ENCODE measurements around the gene SUN2. TPM values are rescaled to one million over a fixed set of nuclear protein-coding genes. Genes with fewer than 3 reads are reported as not detected.

The SUN2 gene
- total RNA-seq, 1 donor from 2014 or later, result 16.2 TPM

- Mint-ChIP-seq H3K9me3 (no peaks in the 10 kb centered on the region), H3K4me1 (peaks cover 17% of the 10 kb centered on the region), H3K27me3 (ENCODE audit: insufficient read depth, low read depth) (peaks cover 5% of the 10 kb centered on the region), H3K27ac (no peak overlapping the region), H3K36me3 (peaks cover 11% of the 10 kb centered on the region), H3K4me3 (peak overlapping the region; percentile 72)
- Histone ChIP-seq H3K4me1 (peaks cover 20% of the 10 kb centered on the region), H3K27ac (no peak overlapping the region), H3K9me3 (ENCODE audit: low read depth) (no peaks in the 10 kb centered on the region), H3K27me3 (peaks cover 7% of the 10 kb centered on the region), H3K4me3 (no peak overlapping the region), H4K20me1 (ENCODE audit: low read depth) (peaks cover 12% of the 10 kb centered on the region), H3K36me3 (no peaks in the 10 kb centered on the region), H3K79me2 (ENCODE audit: low read depth) (no peaks in the 10 kb centered on the region), H3F3A (ENCODE audit: low read depth) (peaks cover 29% of the 10 kb centered on the region), H3K4me2 (no peak overlapping the region), H3K9ac (no peak overlapping the region), H2AFZ (replicated peaks) (no peak overlapping the region)
- DNase-seq (ENCODE audit: low spot score), result no peak
- TF ChIP-seq EZH2 (IDR thresholded peaks at IDR 0.05), result no peak
- TF ChIP-seq EZH2phosphoT487 (IDR thresholded peaks at IDR 0.05), result no peak
- no peak for TF ChIP-seq CTCF (IDR thresholded peaks at IDR 0.05)
Observed at GRCh38 chr22:38751422-38752346, 4.1 kb downstream of the SUN2 start.

- Mint-ChIP-seq H3K36me3 (peaks cover 11% of the 10 kb centered on the region), H3K4me1 (peaks cover 13% of the 10 kb centered on the region), H3K4me3 (no peak overlapping the region), H3K27ac (no peak overlapping the region), H3K9me3 (no peaks in the 10 kb centered on the region), H3K27me3 (ENCODE audit: insufficient read depth, low read depth) (peaks cover 5% of the 10 kb centered on the region)
- Histone ChIP-seq H3K4me3 (no peak overlapping the region), H2AFZ (replicated peaks) (no peak overlapping the region), H3K4me1 (peaks cover 13% of the 10 kb centered on the region), H3K36me3 (no peaks in the 10 kb centered on the region), H3K27ac (no peak overlapping the region), H4K20me1 (ENCODE audit: low read depth) (peaks cover 12% of the 10 kb centered on the region), H3K79me2 (ENCODE audit: low read depth) (no peaks in the 10 kb centered on the region), H3K27me3 (peaks cover under 1% of the 10 kb centered on the region), H3K9ac (no peak overlapping the region), H3K4me2 (no peak overlapping the region), H3K9me3 (ENCODE audit: low read depth) (no peaks in the 10 kb centered on the region), H3F3A (ENCODE audit: low read depth) (peaks cover 23% of the 10 kb centered on the region)
- no peak for TF ChIP-seq CTCF (IDR thresholded peaks at IDR 0.05)
- no peak for DNase-seq (ENCODE audit: low spot score)
Observed at GRCh38 chr22:38751066-38751421, 4.8 kb downstream of the SUN2 start.

DNA sequence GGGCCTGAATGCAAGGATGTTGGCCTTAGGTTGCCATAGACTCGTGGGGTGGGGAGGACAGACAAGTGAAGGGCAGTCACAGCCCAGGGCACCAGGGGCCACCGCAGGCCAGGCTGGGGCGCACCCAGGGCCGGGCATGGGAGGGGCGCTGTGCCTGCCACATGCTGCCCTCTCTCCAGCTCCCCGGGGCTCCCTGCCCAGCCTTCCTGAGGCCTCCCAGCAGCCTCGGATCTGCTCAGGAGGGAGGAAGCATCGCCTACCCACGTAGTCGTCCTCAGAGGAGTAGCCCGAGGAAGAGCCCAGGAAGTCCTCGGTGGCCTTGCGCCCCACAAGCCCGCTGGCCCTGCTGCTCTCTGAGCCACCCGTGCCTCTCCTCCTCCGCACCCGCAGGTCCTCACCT is 5.2 kb downstream of the SUN2 start:
- Mint-ChIP-seq H3K9me3 (no peaks in the 10 kb centered on the region), H3K27ac (no peak overlapping the region), H3K4me3 (no peak overlapping the region), H3K36me3 (peaks cover 14% of the 10 kb centered on the region), H3K4me1 (peaks cover 13% of the 10 kb centered on the region), H3K27me3 (ENCODE audit: insufficient read depth, low read depth) (peaks cover 5% of the 10 kb centered on the region)
- H2AFZ ChIP-seq (replicated peaks), result no peak overlapping the region
- TF ChIP-seq EZH2 (IDR thresholded peaks at IDR 0.05) (no peak), CTCF (IDR thresholded peaks at IDR 0.05) (no peak), EZH2phosphoT487 (IDR thresholded peaks at IDR 0.05) (no peak)
- H3K36me3 ChIP-seq, result no peaks in the 10 kb centered on the region
- H3K27ac ChIP-seq, result no peak overlapping the region
- no peaks in the 10 kb centered on the region for H3K9me3 ChIP-seq (ENCODE audit: low read depth)
- H3K4me3 ChIP-seq, result no peak overlapping the region
- peaks cover 13% of the 10 kb centered on the region for H3K4me1 ChIP-seq
- no peak overlapping the region for H3K4me2 ChIP-seq
- no peak for DNase-seq (ENCODE audit: low spot score)
- no peaks in the 10 kb centered on the region for H3K27me3 ChIP-seq
- H3F3A ChIP-seq (ENCODE audit: low read depth), result peaks cover 21% of the 10 kb centered on the region
- H4K20me1 ChIP-seq (ENCODE audit: low read depth), result peaks cover 12% of the 10 kb centered on the region
- no peak overlapping the region for H3K9ac ChIP-seq
- H3K79me2 ChIP-seq (ENCODE audit: low read depth), result no peaks in the 10 kb centered on the region
